SK-N-SH (cell line): ENCODE results near the gene TCFL5. TPM values are rescaled to one million over a fixed set of nuclear protein-coding genes. Genes with fewer than 3 reads are reported as not detected.

ENCODE experiments used
- CTCF ChIA-PET: fragments of 300-600, 350-600 bp; formaldehyde crosslinking; extraction: SDS; loops from one replicate; lab custom pipeline; 2021; lab: Yijun Ruan, JAX
- POLR2A ChIA-PET: fragments of 350-600 bp; sonication (Branson Sonifier 250); formaldehyde crosslinking; extraction: SDS; loops from one replicate; lab custom pipeline; 2020; ENCODE audit warnings: antibody characterized with exemption, inconsistent platforms; lab: Yijun Ruan, JAX
- DNase-seq: peaks from one replicate; pipeline ENCODE4 v3.0.0; 2012
- H2AFZ ChIP-seq: fragments of 200-600 bp; sonication (generic); 2 replicates; pipeline ENCODE4 v1.8.1; 2016; ENCODE audit warnings: antibody characterized with exemption, mild to moderate bottlenecking, low read depth
- H3F3A ChIP-seq: fragments of 200-600 bp; sonication (generic); replicated peaks from 2 replicates; pipeline ENCODE3; 2016; ENCODE audit warnings: antibody characterized with exemption, mild to moderate bottlenecking; ENCODE audit not compliant: insufficient read depth
- H3K27ac ChIP-seq, 2 experiments: fragments of 200-500 bp in 1 of 2; fragments of 200-600 bp in 1 of 2; sonication (Bioruptor generic) in 1 of 2; sonication (generic), shearing (Covaris generic) in 1 of 2; 2 replicates each; pipeline versions ENCODE4 v1.5.1 to v1.6.1; 2014 to 2016; ENCODE audit warnings: low read depth in 2 of 2, inconsistent platforms in 1 of 2, low read length in 1 of 2, mild to moderate bottlenecking in 1 of 2, mixed read lengths in 1 of 2
- H3K27me3 ChIP-seq: fragments of 200-600 bp; sonication (generic), shearing (Covaris generic); 2 replicates; pipeline ENCODE4 v1.6.1; 2016; ENCODE audit warnings: mixed run types; ENCODE audit not compliant: insufficient read depth
- H3K36me3 ChIP-seq, 2 experiments: fragments of 200-500 bp in 1 of 2; fragments of 200-600 bp in 1 of 2; sonication (Bioruptor generic) in 1 of 2; sonication (generic) in 1 of 2; replicated peaks in 1 of 2; 2 replicates each; pipeline versions ENCODE3 to v1.5.1; 2014 to 2016; ENCODE audit warnings: low read length in 1 of 2, mild to moderate bottlenecking in 1 of 2; ENCODE audit not compliant: insufficient read depth in 2 of 2, control insufficient read depth in 1 of 2
- H3K4me1 ChIP-seq, 2 experiments: fragments of 200-500 bp in 1 of 2; fragments of 200-600 bp in 1 of 2; sonication (Bioruptor generic) in 1 of 2; sonication (generic), shearing (Covaris generic) in 1 of 2; 2 replicates each; pipeline versions ENCODE4 v1.5.1 to v1.6.1; 2014 to 2016; ENCODE audit warnings: low read depth in 1 of 2, low read length in 1 of 2, mixed run types in 1 of 2; ENCODE audit not compliant: insufficient read depth in 2 of 2, control insufficient read depth in 1 of 2
- H3K4me2 ChIP-seq: fragments of 200-600 bp; sonication (generic), shearing (Covaris generic); 2 replicates; pipeline ENCODE4 v1.6.1; 2017; ENCODE audit warnings: mixed run types
- H3K4me3 ChIP-seq, 2 experiments: fragments of 200-500 bp in 1 of 2; fragments of 200-600 bp in 1 of 2; sonication (Bioruptor generic) in 1 of 2; sonication (generic), shearing (Covaris generic) in 1 of 2; 2 replicates each; pipeline versions ENCODE4 v1.5.1 to v1.8.1; 2014 to 2016; ENCODE audit warnings: low read depth in 2 of 2, inconsistent platforms in 1 of 2, low read length in 1 of 2, mild to moderate bottlenecking in 1 of 2, mixed read lengths in 1 of 2, moderate library complexity in 1 of 2
- H3K79me2 ChIP-seq: fragments of 200-600 bp; sonication (generic); 2 replicates; pipeline ENCODE4 v1.8.1; 2017; ENCODE audit warnings: mild to moderate bottlenecking; ENCODE audit not compliant: insufficient read depth
- H3K9ac ChIP-seq: fragments of 200-600 bp; sonication (generic); 2 replicates; pipeline ENCODE4 v1.6.1; 2017; ENCODE audit warnings: mixed run types
- H3K9me2 ChIP-seq: fragments of 200-600 bp; sonication (generic); 2 replicates; pipeline ENCODE4 v1.6.1; 2017; ENCODE audit warnings: mixed run types
- H3K9me3 ChIP-seq: fragments of 200-600 bp; sonication (generic); 2 replicates; pipeline ENCODE4 v1.6.1; 2017; ENCODE audit warnings: mixed run types, mild to moderate bottlenecking, moderate library complexity
- H4K20me1 ChIP-seq: fragments of 200-600 bp; sonication (generic); 2 replicates; pipeline ENCODE4 v1.6.1; 2017; ENCODE audit warnings: mild to moderate bottlenecking, mixed run types; ENCODE audit not compliant: insufficient read depth
- CHD2 ChIP-seq: fragments of 150-350 bp; IDR thresholded peaks from 2 replicates; pipeline ENCODE4 v1.6.1; 2018; ENCODE audit warnings: low read length; ENCODE audit not compliant: partially characterized antibody
- CTCF ChIP-seq: fragments of 200-600 bp; sonication (generic); IDR thresholded peaks from 2 replicates; pipeline ENCODE4 v1.6.1; 2017; ENCODE audit warnings: antibody characterized with exemption, mild to moderate bottlenecking, moderate library complexity
- ELF1 ChIP-seq: IDR thresholded peaks from 2 replicates; pipeline ENCODE4 v1.4.0; 2012
- EZH2phosphoT487 ChIP-seq: fragments of 200-600 bp; sonication (generic); IDR thresholded peaks from 2 replicates; pipeline ENCODE4 v1.6.1; 2017; ENCODE audit warnings: low read depth, mixed run types, mild to moderate bottlenecking, antibody characterized with exemption, moderate library complexity, borderline replicate concordance
- FOSL2 ChIP-seq: IDR thresholded peaks from 2 replicates; pipeline ENCODE4 v1.4.0; 2012; ENCODE audit warnings: low read depth, mild to moderate bottlenecking, moderate library complexity, borderline replicate concordance
- FOXJ3 ChIP-seq: sonication (generic); formaldehyde crosslinking; IDR thresholded peaks from 2 replicates; pipeline ENCODE4 v1.5.1; 2020; ENCODE audit warnings: mild to moderate bottlenecking, missing genetic modification reagents
- JUND ChIP-seq: IDR thresholded peaks from 2 replicates; pipeline ENCODE4 v1.4.0; 2012
- MEF2A ChIP-seq: IDR thresholded peaks from 2 replicates; pipeline ENCODE4 v1.4.0; 2012; ENCODE audit warnings: low read depth, borderline replicate concordance
- NRF1 ChIP-seq: IDR thresholded peaks from 2 replicates; pipeline ENCODE4 v1.6.1; 2012; ENCODE audit warnings: low read depth, mild to moderate bottlenecking, low read length
- POLR2AphosphoS5 ChIP-seq: IDR thresholded peaks from 2 replicates; pipeline ENCODE4 v1.6.1; 2012; ENCODE audit warnings: low read depth, low read length
- REST ChIP-seq: IDR thresholded peaks from 2 replicates; pipeline ENCODE4 v1.6.1; 2012; ENCODE audit warnings: mild to moderate bottlenecking, low read depth, low read length, moderate library complexity
- RFX5 ChIP-seq: IDR thresholded peaks from 2 replicates; pipeline ENCODE4 v1.6.1; 2012; ENCODE audit warnings: mild to moderate bottlenecking, improper control_type of control experiment, low read length
- SIN3A ChIP-seq: IDR thresholded peaks from 2 replicates; pipeline ENCODE4 v1.6.1; 2012; ENCODE audit warnings: low read depth, mild to moderate bottlenecking, low read length, moderate library complexity, borderline replicate concordance
- TAF1 ChIP-seq: IDR thresholded peaks from 2 replicates; pipeline ENCODE4 v1.6.1; 2012; ENCODE audit warnings: low read depth, mild to moderate bottlenecking, low read length, moderate library complexity, borderline replicate concordance
- TCF12 ChIP-seq: IDR thresholded peaks from 2 replicates; pipeline ENCODE4 v1.4.0; 2012
- USF1 ChIP-seq: IDR thresholded peaks from 2 replicates; pipeline ENCODE4 v1.4.0; 2012; ENCODE audit warnings: low read depth, borderline replicate concordance
- YY1 ChIP-seq: IDR thresholded peaks from 2 replicates; pipeline ENCODE4 v1.4.0; 2012; ENCODE audit warnings: low read depth, mild to moderate bottlenecking
- ZBTB33 ChIP-seq: IDR thresholded peaks from 2 replicates; pipeline ENCODE4 v1.4.0; 2012; ENCODE audit warnings: low read depth, borderline replicate concordance
- WGBS: methylation state at CpG from one replicate; pipeline ENCODE4 v1.1.6; 2017; ENCODE audit warnings: low lambda C conversion rate; 5-methylcytosine and 5-hydroxymethylcytosine counted together
- polyA plus RNA-seq, 3 experiments: library from polyadenylated mRNA; depleted of rRNA; stranded (reverse); fragments of >200 nt; gene quantifications; 2 replicates each; pipeline ENCODE4 v1.2.3, GENCODE V29; 2012

The TCFL5 gene
- polyA plus RNA-seq, 1 of the 3 experiments (the other 2 are of a cell fraction): 10.1 TPM

GRCh38 chr20:62888406-62888805 lies 26.8 kb upstream of the TCFL5 start:
- CTCF ChIA-PET: interaction anchor here (1.1 to 7.2 kb wide), 6 partner anchors 12 to 121 kb away, joined by 3 to 77 read pairs (median 8); no protein-coding TSS in a partner anchor
- Histone ChIP-seq H3K4me2 (no peak overlapping the region), H3K4me3 (no peak overlapping the region), H3K27me3 (no peaks in the 10 kb centered on the region), H3K27ac (peak overlapping the region in 1 of 2 experiments; percentile 79; a peak in 2 of 4 replicates), H3K4me1 (peaks cover 17 to 19% of the 10 kb centered on the region in 2 experiments), H2AFZ (no peak overlapping the region), H3K79me2 (no peaks in the 10 kb centered on the region), H3F3A (peaks cover 27% of the 10 kb centered on the region), H3K9me3 (no peaks in the 10 kb centered on the region), H3K36me3 (peaks cover 55 to 78% of the 10 kb centered on the region in 2 experiments), H4K20me1 (peaks cover 4% of the 10 kb centered on the region; the same call in 1 of the 2 replicates), H3K9ac (no peak overlapping the region), H3K9me2 (no peaks in the 10 kb centered on the region)
- POLR2A ChIA-PET: interaction anchor here (2.2 kb wide), 1 partner anchor 13 kb away, joined by 14 read pairs; no protein-coding TSS in a partner anchor
- 98% methylated on average over 15 of the region's 16 CpGs for WGBS
- no peak for TF ChIP-seq RFX5
- no peak for TF ChIP-seq FOXJ3 (CRISPR knock-in tag)
- TF ChIP-seq USF1: no peak
- TF ChIP-seq YY1: no peak
- no peak for TF ChIP-seq NRF1
- no peak for TF ChIP-seq ZBTB33
- TF ChIP-seq ELF1: no peak
- TF ChIP-seq TAF1: no peak
- no peak for TF ChIP-seq CHD2
- no peak for TF ChIP-seq EZH2phosphoT487
- TF ChIP-seq FOSL2: no peak
- TF ChIP-seq POLR2AphosphoS5: no peak
- no peak for TF ChIP-seq JUND
- TF ChIP-seq SIN3A: no peak
- no peak for TF ChIP-seq MEF2A
- TF ChIP-seq CTCF: no peak
- TF ChIP-seq TCF12: no peak
- TF ChIP-seq REST: no peak
- no peak for DNase-seq
